ENCODE measurements around the gene HMGB4.

The HMGB4 gene

GRCh38 chr1:33852711-33853110, 11.2 kb upstream of the HMGB4 start:
- TF ChIP-seq EZH2phosphoT487 (IDR thresholded peaks at IDR 0.05; ENCODE audit: borderline replicate concordance, low read length): no peak
- TF ChIP-seq, protein P1, sequence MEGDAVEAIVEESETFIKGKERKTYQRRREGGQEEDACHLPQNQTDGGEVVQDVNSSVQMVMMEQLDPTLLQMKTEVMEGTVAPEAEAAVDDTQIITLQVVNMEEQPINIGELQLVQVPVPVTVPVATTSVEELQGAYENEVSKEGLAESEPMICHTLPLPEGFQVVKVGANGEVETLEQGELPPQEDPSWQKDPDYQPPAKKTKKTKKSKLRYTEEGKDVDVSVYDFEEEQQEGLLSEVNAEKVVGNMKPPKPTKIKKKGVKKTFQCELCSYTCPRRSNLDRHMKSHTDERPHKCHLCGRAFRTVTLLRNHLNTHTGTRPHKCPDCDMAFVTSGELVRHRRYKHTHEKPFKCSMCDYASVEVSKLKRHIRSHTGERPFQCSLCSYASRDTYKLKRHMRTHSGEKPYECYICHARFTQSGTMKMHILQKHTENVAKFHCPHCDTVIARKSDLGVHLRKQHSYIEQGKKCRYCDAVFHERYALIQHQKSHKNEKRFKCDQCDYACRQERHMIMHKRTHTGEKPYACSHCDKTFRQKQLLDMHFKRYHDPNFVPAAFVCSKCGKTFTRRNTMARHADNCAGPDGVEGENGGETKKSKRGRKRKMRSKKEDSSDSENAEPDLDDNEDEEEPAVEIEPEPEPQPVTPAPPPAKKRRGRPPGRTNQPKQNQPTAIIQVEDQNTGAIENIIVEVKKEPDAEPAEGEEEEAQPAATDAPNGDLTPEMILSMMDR (IDR thresholded peaks at IDR 0.05; ENCODE audit: low read depth, low read length, poor library complexity, severe bottlenecking): no peak
- H3F3A ChIP-seq (ENCODE audit: control insufficient read depth, insufficient read depth): no peaks in the 10 kb centered on the region

DNA sequence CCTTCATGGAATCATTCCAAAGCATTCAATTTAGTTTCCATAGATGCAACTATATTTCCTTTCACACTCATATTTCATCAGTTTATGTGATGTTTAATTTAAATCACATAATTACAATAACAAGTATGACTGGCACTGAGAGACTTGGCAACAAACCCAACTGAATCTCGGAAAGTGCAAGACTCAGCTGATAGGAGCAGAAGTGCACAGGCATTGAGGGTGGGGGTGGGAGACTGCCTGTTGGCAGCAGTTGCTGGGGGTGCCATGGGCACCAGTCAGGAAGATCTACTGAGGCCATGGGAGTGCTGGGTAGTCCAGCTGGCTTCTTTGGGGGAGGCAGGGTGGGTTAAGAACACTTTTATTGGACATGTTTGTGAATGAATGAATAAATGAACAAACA, 10.4 kb upstream of the HMGB4 start:
- H3K79me2 ChIP-seq (ENCODE audit: control insufficient read depth, low read length): no peaks in the 10 kb centered on the region
- H3K9me2 ChIP-seq (replicated peaks; ENCODE audit: control insufficient read depth, low read length): no peaks in the 10 kb centered on the region
- H4K20me1 ChIP-seq (ENCODE audit: control insufficient read depth, insufficient read depth, low read depth, low read length): no peaks in the 10 kb centered on the region
- H3K36me3 ChIP-seq (ENCODE audit: control insufficient read depth, low read length): no peaks in the 10 kb centered on the region
- no peaks in the 10 kb centered on the region for H3F3A ChIP-seq (ENCODE audit: control insufficient read depth, insufficient read depth)
- H3K9me3 ChIP-seq (ENCODE audit: control insufficient read depth, insufficient read depth, low read length): no peaks in the 10 kb centered on the region
- H3K27me3 ChIP-seq (ENCODE audit: control insufficient read depth, low read length): peaks cover 9% of the 10 kb centered on the region; the same call in 1 of the 2 replicates
- H3K27ac ChIP-seq (ENCODE audit: low read depth, low read length): no peak overlapping the region
- no peak overlapping the region for H3K4me3 ChIP-seq (ENCODE audit: low read length)
- no peak overlapping the region for H3K4me2 ChIP-seq (ENCODE audit: low read length)
- TF ChIP-seq, protein P1 (IDR thresholded peaks at IDR 0.05; ENCODE audit: low read depth, low read length, poor library complexity, severe bottlenecking): no peak
- no peak for TF ChIP-seq EZH2phosphoT487 (IDR thresholded peaks at IDR 0.05; ENCODE audit: borderline replicate concordance, low read length)
- H3K4me1 ChIP-seq (ENCODE audit: control insufficient read depth, low read length): no peaks in the 10 kb centered on the region

More at GRCh38 chr1:33852711-33853110, 11.2 kb upstream of the HMGB4 start:
- no peak overlapping the region for H3K27ac ChIP-seq (ENCODE audit: low read depth, low read length)
- H3K79me2 ChIP-seq (ENCODE audit: control insufficient read depth, low read length): no peaks in the 10 kb centered on the region
- no peaks in the 10 kb centered on the region for H3K4me1 ChIP-seq (ENCODE audit: control insufficient read depth, low read length)
- no peak overlapping the region for H3K4me2 ChIP-seq (ENCODE audit: low read length)
- H3K4me3 ChIP-seq (ENCODE audit: low read length): no peak overlapping the region
- no peaks in the 10 kb centered on the region for H3K36me3 ChIP-seq (ENCODE audit: control insufficient read depth, low read length)
- no peaks in the 10 kb centered on the region for H4K20me1 ChIP-seq (ENCODE audit: control insufficient read depth, insufficient read depth, low read depth, low read length)
- H3K27me3 ChIP-seq (ENCODE audit: control insufficient read depth, low read length): peaks cover 9% of the 10 kb centered on the region; the same call in 1 of the 2 replicates
- no peaks in the 10 kb centered on the region for H3K9me3 ChIP-seq (ENCODE audit: control insufficient read depth, insufficient read depth, low read length)
- no peaks in the 10 kb centered on the region for H3K9me2 ChIP-seq (replicated peaks; ENCODE audit: control insufficient read depth, low read length)

DNA sequence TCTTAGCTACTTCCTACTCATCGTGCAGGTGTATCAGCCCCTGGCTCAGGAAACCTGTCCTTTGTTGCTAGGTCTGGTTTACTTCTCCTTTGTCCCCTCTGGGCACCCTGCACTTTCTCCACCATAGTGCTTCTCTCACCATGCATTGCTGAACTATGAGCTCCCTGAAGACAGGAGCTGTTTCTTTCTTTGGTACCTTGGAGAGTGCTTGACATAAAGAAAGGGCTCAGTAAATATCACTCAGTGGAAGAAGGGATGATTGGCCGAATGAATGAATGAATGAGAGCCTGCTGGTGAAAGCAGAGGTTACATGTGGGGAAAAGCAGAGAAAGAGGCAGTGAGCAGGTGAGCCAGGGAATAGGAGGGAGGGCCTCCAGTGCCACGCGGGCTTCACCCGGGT, 9.8 kb upstream of the HMGB4 start:
- Histone ChIP-seq H3K9me3 (ENCODE audit: control insufficient read depth, insufficient read depth, low read length) (no peaks in the 10 kb centered on the region), H3K4me2 (ENCODE audit: low read length) (no peak overlapping the region), H3F3A (ENCODE audit: control insufficient read depth, insufficient read depth) (no peaks in the 10 kb centered on the region), H3K27me3 (ENCODE audit: control insufficient read depth, low read length) (peaks cover 9% of the 10 kb centered on the region; the same call in 1 of the 2 replicates), H3K79me2 (ENCODE audit: control insufficient read depth, low read length) (no peaks in the 10 kb centered on the region), H3K27ac (ENCODE audit: low read depth, low read length) (no peak overlapping the region), H3K4me1 (ENCODE audit: control insufficient read depth, low read length) (no peaks in the 10 kb centered on the region), H4K20me1 (ENCODE audit: control insufficient read depth, insufficient read depth, low read depth, low read length) (no peaks in the 10 kb centered on the region), H3K36me3 (ENCODE audit: control insufficient read depth, low read length) (no peaks in the 10 kb centered on the region), H3K4me3 (ENCODE audit: low read length) (no peak overlapping the region), H3K9me2 (replicated peaks; ENCODE audit: control insufficient read depth, low read length) (no peaks in the 10 kb centered on the region)
- TF ChIP-seq, protein P1 (IDR thresholded peaks at IDR 0.05; ENCODE audit: low read depth, low read length, poor library complexity, severe bottlenecking): no peak
- no peak for TF ChIP-seq EZH2phosphoT487 (IDR thresholded peaks at IDR 0.05; ENCODE audit: borderline replicate concordance, low read length)

Measured in DOHH2 (cell line).